Type B pancreatic cell (in vitro differentiated cells): ENCODE measurements around the gene CARD9. TPM values are rescaled to one million over a fixed set of nuclear protein-coding genes. Genes with fewer than 3 reads are reported as not detected.

Experiments used
- DNase-seq: peaks from one replicate; pipeline ENCODE4 v3.0.0; 2021; ENCODE audit warnings: mixed read lengths; ENCODE audit not compliant: unreplicated experiment; ENCODE audit errors: extremely low spot score
- H3K27ac Mint-ChIP-seq: 2 replicates; pipeline ENCODE4 v1.8.0; 2021; ENCODE audit warnings: mild to moderate bottlenecking, mixed read lengths
- H3K27me3 Mint-ChIP-seq: 2 replicates; pipeline ENCODE4 v1.8.0; 2021; ENCODE audit warnings: mixed read lengths
- H3K36me3 Mint-ChIP-seq: 2 replicates; pipeline ENCODE4 v1.8.0; 2021; ENCODE audit warnings: mixed read lengths
- H3K4me1 Mint-ChIP-seq: one replicate; pipeline ENCODE4 v1.8.0; 2021; ENCODE audit warnings: mixed read lengths; ENCODE audit not compliant: unreplicated experiment
- H3K4me3 Mint-ChIP-seq: 2 replicates; pipeline ENCODE4 v1.8.0; 2021; ENCODE audit warnings: mild to moderate bottlenecking, mixed read lengths
- H3K9me3 Mint-ChIP-seq: 2 replicates; pipeline ENCODE4 v1.8.0; 2021; ENCODE audit warnings: mixed read lengths
- CTCF ChIP-seq: fragments of 200-600 bp; sonication (generic); conservative IDR thresholded peaks from 2 replicates; pipeline ENCODE4 v1.5.0; 2021; ENCODE audit warnings: antibody characterized with exemption, mild to moderate bottlenecking
- total RNA-seq: library from RNA; stranded (reverse); gene quantifications from 2 replicates; pipeline ENCODE4 v1.2.1, GENCODE V29; 2021; ENCODE audit warnings: low replicate concordance

The CARD9 gene
- total RNA-seq, 1 donor from 2014 or later: 2.6 TPM

DNA sequence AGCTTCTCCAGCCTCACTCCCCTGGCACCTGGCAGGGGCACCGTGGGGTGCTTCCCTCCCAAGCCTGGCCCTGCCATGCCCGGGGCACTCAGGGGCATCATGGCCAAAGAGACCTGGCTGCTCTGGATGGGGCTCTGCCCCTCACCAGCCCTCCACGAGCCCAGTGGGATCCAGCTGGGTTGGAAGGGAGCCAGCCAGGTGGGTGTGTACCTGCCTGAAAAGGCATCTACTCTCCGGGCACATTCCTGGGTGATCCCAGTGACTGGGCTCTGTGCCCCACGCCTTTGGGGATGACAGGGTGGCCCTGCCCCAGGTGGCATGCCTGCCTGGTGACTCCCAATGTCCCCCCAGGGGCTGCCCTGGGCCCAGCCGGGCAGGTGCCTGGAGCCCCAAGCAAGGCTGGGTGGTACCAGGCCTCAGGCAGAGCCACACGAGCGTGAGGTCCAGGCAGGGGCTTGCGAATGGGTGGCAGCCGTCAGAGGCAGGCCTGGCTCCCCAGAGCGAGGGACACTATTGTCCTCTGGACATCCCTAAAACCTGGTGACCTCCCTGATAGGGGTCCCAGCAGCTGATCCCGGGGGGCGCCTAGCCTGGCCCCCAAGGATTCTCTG lies 45.4 kb downstream of the CARD9 start:
- no peak for TF ChIP-seq CTCF
- Mint-ChIP-seq H3K4me3 (peak overlapping the region; percentile 96), H3K27me3 (no peaks in the 10 kb centered on the region), H3K36me3 (no peaks in the 10 kb centered on the region), H3K27ac (peak overlapping the region; percentile 93), H3K9me3 (no peaks in the 10 kb centered on the region), H3K4me1 (peaks cover 16% of the 10 kb centered on the region)
- DNase-seq: no peak

DNA sequence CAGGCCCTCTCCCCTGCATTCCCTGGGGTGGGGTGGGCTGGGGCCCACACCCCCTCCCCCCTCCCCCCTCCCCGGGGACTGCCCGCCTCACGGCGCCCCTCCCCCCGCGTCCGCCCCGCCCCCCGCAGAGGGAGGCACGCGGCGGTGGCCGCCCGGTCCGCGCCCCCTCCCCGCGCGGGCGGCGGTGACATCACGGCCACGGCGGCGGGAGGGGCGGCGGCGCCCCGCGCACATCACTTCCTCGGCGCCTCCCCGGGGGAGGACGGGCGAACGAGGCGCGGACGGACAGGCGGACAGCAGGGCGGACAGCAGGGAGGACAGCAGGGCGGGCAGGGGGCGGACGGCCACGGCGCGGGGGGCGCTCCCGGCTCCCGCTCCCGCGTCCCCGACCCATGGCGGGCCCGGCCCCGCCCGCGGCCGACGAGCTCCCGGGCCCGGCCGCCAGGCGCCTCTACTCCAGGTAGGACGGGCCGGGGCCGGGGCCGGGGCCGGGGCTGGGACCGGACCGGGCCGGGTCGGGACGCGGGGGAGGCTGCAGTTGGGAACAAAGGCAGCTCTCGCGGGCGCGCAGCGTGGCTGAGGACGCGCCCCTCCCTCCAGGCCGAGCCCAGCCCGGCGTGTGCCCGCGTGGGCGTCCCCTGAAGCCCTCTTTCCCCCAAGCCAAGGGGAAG lies 46.0 kb downstream of the CARD9 start, which contains the start of gene GPSM1:
Gene GPSM1 (plus strand): TSS at position 236 of the 671 bp plus-strand sequence. CDS start 157 bp downstream, at position 393.
- no peaks in the 10 kb centered on the region for H3K9me3 Mint-ChIP-seq
- H3K4me1 Mint-ChIP-seq: peaks cover 21% of the 10 kb centered on the region
- no peaks in the 10 kb centered on the region for H3K27me3 Mint-ChIP-seq
- peak within 1 kb of the TSS; percentile 96 for H3K4me3 Mint-ChIP-seq
- peak within 1 kb of the TSS; percentile 71 for H3K27ac Mint-ChIP-seq
- DNase-seq: no peak
- H3K36me3 Mint-ChIP-seq: no peaks in the 10 kb centered on the region
- no peak for TF ChIP-seq CTCF

- Mint-ChIP-seq H3K36me3 (no peaks in the 10 kb centered on the region), H3K4me1 (peaks cover 26% of the 10 kb centered on the region), H3K27ac (peak overlapping the region; percentile 64), H3K4me3 (peak overlapping the region; percentile 81), H3K27me3 (no peaks in the 10 kb centered on the region), H3K9me3 (no peaks in the 10 kb centered on the region)
- DNase-seq: no peak
- no peak for TF ChIP-seq CTCF
Observed at GRCh38 chr9:136326761-136327303, 46.6 kb downstream of the CARD9 start.

DNA sequence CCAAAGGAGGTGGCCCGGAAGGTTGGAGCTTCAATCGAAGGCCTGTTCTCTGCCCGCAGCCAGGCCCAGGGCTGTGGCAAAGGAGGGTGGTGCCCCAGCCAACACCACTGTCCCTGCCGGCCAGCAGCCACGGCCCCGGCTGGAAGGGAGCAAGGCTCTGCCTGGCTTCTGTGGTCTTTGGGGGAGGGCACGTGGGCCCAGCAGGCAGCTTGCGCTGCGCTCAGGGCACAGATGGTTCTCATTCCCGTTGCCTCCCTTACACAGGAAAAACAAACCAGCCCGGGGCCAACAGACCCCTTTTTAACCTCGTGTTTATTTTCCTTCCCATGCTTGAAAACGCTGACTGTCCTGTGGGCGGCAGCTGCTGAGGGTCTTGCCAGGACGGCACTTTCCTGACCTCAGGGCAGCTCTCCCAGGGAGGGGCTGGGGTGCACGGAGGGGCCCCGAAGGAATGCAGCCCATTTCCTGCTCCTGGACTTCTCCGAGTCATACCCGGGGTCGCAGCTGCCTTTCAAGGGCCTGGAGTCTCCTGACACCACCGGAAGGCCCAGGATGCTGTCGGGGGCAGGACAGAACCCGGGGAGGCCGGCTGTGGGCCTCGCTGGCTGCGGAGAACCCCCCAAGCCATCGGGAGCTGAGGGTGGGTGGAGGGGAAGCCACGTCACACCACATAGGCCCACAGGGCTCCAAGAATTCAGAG lies 47.3 kb downstream of the CARD9 start:
- H3K9me3 Mint-ChIP-seq: no peaks in the 10 kb centered on the region
- no peak for DNase-seq
- peak overlapping the region; percentile 81 for H3K4me3 Mint-ChIP-seq
- no peak for TF ChIP-seq CTCF
- H3K27me3 Mint-ChIP-seq: no peaks in the 10 kb centered on the region
- no peaks in the 10 kb centered on the region for H3K36me3 Mint-ChIP-seq
- H3K4me1 Mint-ChIP-seq: peaks cover 26% of the 10 kb centered on the region
- peak overlapping the region; percentile 71 for H3K27ac Mint-ChIP-seq

DNA sequence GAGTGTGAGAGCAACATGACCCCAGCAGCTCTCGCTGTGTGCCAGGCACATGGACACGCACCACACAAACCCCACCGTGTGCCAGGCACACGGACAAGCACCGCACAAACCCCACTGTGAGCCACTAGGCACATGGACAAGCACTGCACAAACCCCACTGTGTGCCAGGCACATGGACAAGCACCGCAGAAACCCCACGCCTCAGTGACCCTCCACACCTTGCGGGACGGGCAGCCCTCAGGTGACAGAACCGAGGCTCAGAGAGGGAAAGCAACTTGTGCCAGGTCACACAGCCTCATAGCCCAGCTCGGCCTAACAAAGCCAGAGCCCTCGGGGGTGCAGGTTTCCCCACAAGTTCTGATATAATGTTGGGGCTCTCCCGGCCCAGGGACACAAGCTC lies 48.1 kb downstream of the CARD9 start:
- Mint-ChIP-seq H3K4me1 (peaks cover 26% of the 10 kb centered on the region), H3K4me3 (peak overlapping the region; percentile 36), H3K9me3 (peaks cover 4% of the 10 kb centered on the region), H3K27ac (peak overlapping the region; percentile 71), H3K36me3 (no peaks in the 10 kb centered on the region), H3K27me3 (no peaks in the 10 kb centered on the region)
- TF ChIP-seq CTCF: no peak
- no peak for DNase-seq
